WI38 (cell line): ENCODE measurements around the gene GAB3.

Experiments used
- H3K4me3 ChIP-seq: 2 replicates; pipeline ENCODE4 v1.5.1; 2011; ENCODE audit warnings: low read depth, mild to moderate bottlenecking, control low read depth, low read length
- TF ChIP-seq, protein P1 (sequence below): IDR thresholded peaks from 2 replicates; pipeline ENCODE4 v1.5.1; 2012; ENCODE audit warnings: low read depth, mild to moderate bottlenecking, control low read depth, low read length

Gene GAB3

GRCh38 chrX:154735695-154736393 lies 15.0 kb downstream of the GAB3 start:
- TF ChIP-seq, protein P1, sequence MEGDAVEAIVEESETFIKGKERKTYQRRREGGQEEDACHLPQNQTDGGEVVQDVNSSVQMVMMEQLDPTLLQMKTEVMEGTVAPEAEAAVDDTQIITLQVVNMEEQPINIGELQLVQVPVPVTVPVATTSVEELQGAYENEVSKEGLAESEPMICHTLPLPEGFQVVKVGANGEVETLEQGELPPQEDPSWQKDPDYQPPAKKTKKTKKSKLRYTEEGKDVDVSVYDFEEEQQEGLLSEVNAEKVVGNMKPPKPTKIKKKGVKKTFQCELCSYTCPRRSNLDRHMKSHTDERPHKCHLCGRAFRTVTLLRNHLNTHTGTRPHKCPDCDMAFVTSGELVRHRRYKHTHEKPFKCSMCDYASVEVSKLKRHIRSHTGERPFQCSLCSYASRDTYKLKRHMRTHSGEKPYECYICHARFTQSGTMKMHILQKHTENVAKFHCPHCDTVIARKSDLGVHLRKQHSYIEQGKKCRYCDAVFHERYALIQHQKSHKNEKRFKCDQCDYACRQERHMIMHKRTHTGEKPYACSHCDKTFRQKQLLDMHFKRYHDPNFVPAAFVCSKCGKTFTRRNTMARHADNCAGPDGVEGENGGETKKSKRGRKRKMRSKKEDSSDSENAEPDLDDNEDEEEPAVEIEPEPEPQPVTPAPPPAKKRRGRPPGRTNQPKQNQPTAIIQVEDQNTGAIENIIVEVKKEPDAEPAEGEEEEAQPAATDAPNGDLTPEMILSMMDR = no peak
- no peak overlapping the region for H3K4me3 ChIP-seq

DNA sequence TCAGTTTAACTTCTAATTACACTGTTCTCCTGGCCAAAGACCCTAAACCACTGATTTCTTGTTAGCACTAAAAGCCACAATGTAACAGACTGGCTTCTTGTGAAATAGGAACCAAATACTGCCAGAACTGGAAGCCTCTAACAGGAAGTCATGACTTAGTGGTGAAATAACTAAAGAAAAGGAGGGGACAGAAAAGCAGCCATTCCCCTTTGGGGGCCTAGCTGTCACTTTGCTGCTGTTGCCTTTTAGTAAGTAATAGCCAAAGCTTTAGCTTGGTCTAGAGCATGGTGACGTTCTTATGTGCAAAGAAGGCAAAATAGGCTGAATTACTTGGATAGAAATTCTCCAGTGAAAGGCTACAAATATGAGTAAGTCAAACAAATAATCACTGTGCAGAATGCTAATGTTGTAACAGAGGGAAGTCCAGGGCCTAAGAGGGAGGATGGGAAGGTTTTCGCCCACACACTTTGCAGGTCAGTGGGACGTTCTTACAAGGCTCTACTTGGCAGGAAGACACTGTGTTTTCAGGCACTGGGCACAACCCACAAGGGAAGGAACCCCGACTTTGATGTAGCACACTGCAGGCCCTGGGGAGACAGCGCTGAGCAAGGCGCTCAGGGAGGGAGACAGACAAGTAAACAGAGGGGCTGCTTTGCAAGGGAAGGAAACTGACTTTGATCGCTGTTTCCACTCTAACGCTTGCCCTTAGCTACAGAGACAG lies 16.7 kb downstream of the GAB3 start:
- TF ChIP-seq, protein P1 = no peak

DNA sequence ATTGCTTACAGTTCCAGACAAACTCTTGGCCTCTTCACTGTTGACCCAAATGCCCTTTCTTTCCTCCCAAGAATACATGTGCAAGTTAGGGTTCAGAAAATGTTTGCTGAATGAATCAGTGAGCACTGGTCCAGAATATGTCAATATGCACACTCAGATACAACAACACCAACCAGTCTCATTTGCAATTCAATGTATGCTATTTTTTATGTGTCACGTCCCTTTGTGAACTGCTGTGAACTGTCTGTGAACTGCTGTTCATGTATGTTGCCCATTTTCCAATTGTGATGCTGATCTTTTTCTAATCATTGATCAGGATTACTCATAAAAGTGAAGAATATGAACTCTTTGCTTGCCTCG lies 17.8 kb downstream of the GAB3 start:
- TF ChIP-seq, protein P1 = no peak
- H3K4me3 ChIP-seq = no peak overlapping the region

More for the DNA sequence above, 16.7 kb downstream of the GAB3 start:
- H3K4me3 ChIP-seq = no peak overlapping the region

DNA sequence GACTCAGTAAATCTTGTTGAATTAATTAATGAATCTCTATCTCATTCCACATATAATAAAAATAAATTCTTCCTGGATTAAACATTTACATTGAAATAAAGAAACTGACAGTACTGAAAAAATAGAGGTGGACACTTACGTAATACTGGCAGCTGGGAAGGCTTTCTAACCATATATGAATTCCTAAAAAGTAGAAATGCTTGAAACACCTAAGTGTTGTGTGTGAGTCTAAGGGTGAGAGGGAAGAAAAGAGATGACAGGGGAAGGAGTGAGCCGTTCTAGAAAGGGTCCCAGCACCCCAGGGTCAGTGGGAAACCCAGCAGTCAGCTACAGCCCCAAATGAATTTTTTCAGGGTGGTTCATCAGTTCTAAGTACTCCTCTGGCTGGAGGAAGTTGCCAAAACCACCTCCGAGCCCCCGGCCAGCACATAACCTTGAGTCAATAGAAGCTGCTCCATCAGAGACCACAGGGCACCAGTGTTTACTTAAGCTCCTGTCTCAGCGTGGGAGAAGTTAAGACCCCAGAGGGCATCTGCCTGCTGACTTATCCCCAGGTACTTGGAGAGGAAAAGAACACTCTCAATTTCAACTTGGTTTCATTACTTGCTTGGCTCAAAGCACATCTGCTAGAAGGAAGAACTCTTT lies 18.3 kb downstream of the GAB3 start:
- TF ChIP-seq, protein P1 = no peak
- no peak overlapping the region for H3K4me3 ChIP-seq

GRCh38 chrX:154731881-154732280 lies 19.0 kb downstream of the GAB3 start:
- H3K4me3 ChIP-seq = no peak overlapping the region
- TF ChIP-seq, protein P1 = no peak

- TF ChIP-seq, protein P1 = no peak
- no peak overlapping the region for H3K4me3 ChIP-seq
Measured at GRCh38 chrX:154731184-154731583, 19.7 kb downstream of the GAB3 start.
